Colonic mucosa (tissue), 4 donors: Measurements from ENCODE around the gene HTRA3. TPM values are rescaled to one million over a fixed set of nuclear protein-coding genes. Genes with fewer than 3 reads are reported as not detected.

Experiments used
- DNase-seq: peaks from one replicate; pipeline ENCODE4 v3.0.0-alpha.2; 2020
- H3K27ac ChIP-seq: fragments of 200-600 bp; one replicate; pipeline ENCODE4 v1.8.0; 2021
- H3K27me3 ChIP-seq: fragments of 200-600 bp; one replicate; pipeline ENCODE4 v1.8.0; 2021
- H3K36me3 ChIP-seq: fragments of 200-600 bp; one replicate; pipeline ENCODE4 v1.8.0; 2021
- H3K4me1 ChIP-seq: fragments of 200-600 bp; one replicate; pipeline ENCODE4 v1.8.0; 2021; ENCODE audit warnings: mild to moderate bottlenecking
- H3K4me3 ChIP-seq: fragments of 200-600 bp; one replicate; pipeline ENCODE4 v1.8.0; 2021
- H3K9ac ChIP-seq, 2 donors: one replicate each; pipeline ENCODE4 v1.7.0; 2013; ENCODE audit warnings: control low read depth in 2 of 2, low read depth in 2 of 2, low read length in 2 of 2
- H3K9me3 ChIP-seq: fragments of 200-600 bp; one replicate; pipeline ENCODE4 v1.8.0; 2021
- CTCF ChIP-seq: fragments of 200-600 bp; IDR thresholded peaks from one replicate; pipeline ENCODE4 v1.8.0; 2022; ENCODE audit warnings: antibody characterized with exemption, mild to moderate bottlenecking
- intact Hi-C: fragments of 100-400 bp; cut with DNase I; formaldehyde crosslinking; loops from one replicate; pipeline ENCODE4 v1.14.1; 2022
- total RNA-seq, 2 donors: library from RNA; stranded (reverse); fragmentation: NEBNext Ultra II Directional in 1 of 2; extraction: Animal tissue kit (Norgen Biotek cat#: 25700) in 1 of 2; gene quantifications; one replicate each; pipeline ENCODE4 v1.2.1, GENCODE V29; 2021
- donor health status: healthy.
- donor health status: DM: no; HTN: no; CAD: no.
- donor health status: DM: no; HTN: no; CAD: no.

HTRA3 gene
- total RNA-seq, 2 donors from 2014 or later, result 1.3 to 5.0 TPM

- no peaks in the 10 kb centered on the region for H3K27me3 ChIP-seq
- no peaks in the 10 kb centered on the region for H3K36me3 ChIP-seq
- DNase-seq, result no peak
- TF ChIP-seq CTCF, result peak; percentile 26
- no peak overlapping the region for H3K4me3 ChIP-seq
- no peak overlapping the region for H3K9ac ChIP-seq
- intact Hi-C loops, result no loop called here
- H3K4me1 ChIP-seq, result no peaks in the 10 kb centered on the region
- H3K27ac ChIP-seq, result no peak overlapping the region
- H3K9me3 ChIP-seq, result no peaks in the 10 kb centered on the region
These were observed 33.2 kb upstream of the HTRA3 start for GRCh38 chr4:8236106-8236919.

GRCh38 chr4:8236920-8237195 is 32.7 kb upstream of the HTRA3 start:
- no peaks in the 10 kb centered on the region for H3K36me3 ChIP-seq
- H3K9ac ChIP-seq, result no peak overlapping the region
- TF ChIP-seq CTCF, result no peak
- no peaks in the 10 kb centered on the region for H3K4me1 ChIP-seq
- intact Hi-C loops, result no loop called here
- no peak overlapping the region for H3K4me3 ChIP-seq
- H3K9me3 ChIP-seq, result no peaks in the 10 kb centered on the region
- no peaks in the 10 kb centered on the region for H3K27me3 ChIP-seq
- no peak overlapping the region for H3K27ac ChIP-seq
- DNase-seq, result no peak

- no peak overlapping the region for H3K9ac ChIP-seq
- TF ChIP-seq CTCF, result no peak
- H3K4me3 ChIP-seq, result no peak overlapping the region
- H3K27ac ChIP-seq, result no peak overlapping the region
- no peaks in the 10 kb centered on the region for H3K27me3 ChIP-seq
- DNase-seq, result no peak
- intact Hi-C loops, result no loop called here
- H3K9me3 ChIP-seq, result no peaks in the 10 kb centered on the region
- no peaks in the 10 kb centered on the region for H3K4me1 ChIP-seq
- no peaks in the 10 kb centered on the region for H3K36me3 ChIP-seq
These were observed 32.1 kb upstream of the HTRA3 start for GRCh38 chr4:8237256-8237989.

GRCh38 chr4:8238036-8238511 is 31.5 kb upstream of the HTRA3 start:
- H3K27me3 ChIP-seq, result no peaks in the 10 kb centered on the region
- H3K9ac ChIP-seq, result no peak overlapping the region
- intact Hi-C loops, result no loop called here
- no peak overlapping the region for H3K27ac ChIP-seq
- H3K4me1 ChIP-seq, result no peaks in the 10 kb centered on the region
- no peaks in the 10 kb centered on the region for H3K9me3 ChIP-seq
- TF ChIP-seq CTCF, result no peak
- peak; percentile 81 for DNase-seq
- H3K36me3 ChIP-seq, result no peaks in the 10 kb centered on the region
- H3K4me3 ChIP-seq, result no peak overlapping the region

- no peaks in the 10 kb centered on the region for H3K27me3 ChIP-seq
- TF ChIP-seq CTCF, result no peak
- H3K27ac ChIP-seq, result no peak overlapping the region
- H3K4me3 ChIP-seq, result no peak overlapping the region
- H3K4me1 ChIP-seq, result no peaks in the 10 kb centered on the region
- H3K36me3 ChIP-seq, result no peaks in the 10 kb centered on the region
- no peak for DNase-seq
- H3K9ac ChIP-seq, result no peak overlapping the region
- intact Hi-C loops, result no loop called here
- H3K9me3 ChIP-seq, result no peaks in the 10 kb centered on the region
These were observed 31.0 kb upstream of the HTRA3 start for GRCh38 chr4:8238515-8239053.
